Stimulated activated CD8-positive, alpha-beta memory T cell treated with anti-CD3 and anti-CD28 coated beads, Interleukin-2, amount 100 ng/mL, for 48 hours (primary cell): ENCODE data around the gene ITIH1.

Experiments used
- DNase-seq, 2 donors: peaks; one replicate each; pipeline ENCODE4 v3.0.0-alpha.2; 2020; ENCODE audit warnings: low read depth in 2 of 2

The ITIH1 gene

DNA sequence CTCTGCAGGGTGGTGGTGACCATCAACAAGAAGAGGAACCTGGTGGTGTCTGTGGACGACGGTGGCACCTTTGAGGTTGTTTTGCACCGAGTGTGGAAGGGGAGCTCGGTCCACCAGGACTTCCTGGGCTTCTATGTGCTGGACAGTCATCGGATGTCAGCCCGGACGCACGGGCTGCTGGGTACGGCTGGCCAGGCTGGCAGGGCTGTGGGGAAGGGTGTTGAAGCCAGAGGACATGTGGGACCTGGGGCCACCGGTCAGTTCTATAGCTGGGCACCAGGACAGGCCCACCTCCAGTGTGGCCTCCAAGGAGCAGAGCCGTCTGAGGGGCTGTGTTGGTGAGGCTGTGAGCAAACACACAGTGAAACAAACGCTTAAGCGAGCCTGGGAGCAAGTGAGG lies 13.3 kb downstream of the ITIH1 start:
- DNase-seq, result no peak

DNA sequence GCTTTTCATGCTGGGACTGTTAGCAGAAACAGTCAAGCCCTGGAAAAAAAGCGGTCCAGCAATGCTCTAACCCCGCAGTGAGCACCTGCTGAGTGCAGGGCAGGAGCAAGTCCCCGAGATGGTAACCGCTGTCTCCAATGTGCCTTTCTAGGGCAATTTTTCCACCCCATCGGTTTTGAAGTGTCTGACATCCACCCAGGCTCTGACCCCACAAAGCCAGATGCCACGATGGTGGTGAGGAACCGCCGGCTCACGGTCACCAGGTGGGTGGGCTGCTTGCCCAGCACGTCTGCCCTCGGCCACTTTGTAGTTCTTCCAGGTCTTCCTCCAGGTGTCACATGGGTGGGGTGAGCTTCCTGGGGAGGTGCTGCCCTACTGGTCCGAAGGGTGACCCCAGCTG lies 14.0 kb downstream of the ITIH1 start:
- no peak for DNase-seq

DNA sequence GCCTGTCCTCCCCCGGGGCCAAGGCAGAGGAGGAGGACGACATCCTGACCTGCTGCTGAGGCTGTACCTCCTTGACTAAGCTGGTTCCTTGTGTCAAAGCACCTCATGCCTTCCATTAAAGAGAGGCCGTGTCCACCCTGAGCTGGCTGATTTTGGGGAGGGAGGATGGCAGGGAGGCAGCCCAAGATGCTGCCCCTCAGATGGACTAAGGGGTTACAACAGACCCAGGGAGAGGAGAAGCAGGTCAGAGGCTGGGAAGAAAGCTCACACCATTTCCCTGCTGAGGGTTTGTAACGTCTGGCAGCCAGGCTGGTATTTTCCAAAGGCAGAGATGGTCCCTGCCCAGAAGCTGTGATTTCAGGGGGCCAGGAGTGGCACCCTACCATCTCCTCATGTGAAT lies 14.5 kb downstream of the ITIH1 start:
- DNase-seq, result no peak

DNA sequence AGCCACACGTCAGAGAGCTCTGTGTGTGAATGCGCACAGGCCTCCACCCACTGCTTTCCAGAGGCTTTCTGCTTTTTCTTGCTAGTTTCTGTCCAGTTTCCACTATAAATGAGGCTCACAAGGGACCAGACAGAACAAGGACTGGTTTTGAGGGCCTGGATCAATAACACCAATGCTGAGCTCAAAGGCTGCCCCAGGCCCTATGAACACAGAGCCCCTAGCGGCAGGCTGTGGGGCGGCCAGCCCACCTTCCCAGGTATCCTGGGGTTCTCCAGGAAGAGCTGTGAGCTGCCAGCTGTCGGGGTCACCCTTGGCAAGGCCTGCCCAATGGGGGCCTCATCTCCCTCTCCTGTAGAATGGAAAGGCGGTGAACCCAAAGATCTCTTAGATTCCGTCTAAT lies 15.0 kb downstream of the ITIH1 start:
- no peak for DNase-seq

DNA sequence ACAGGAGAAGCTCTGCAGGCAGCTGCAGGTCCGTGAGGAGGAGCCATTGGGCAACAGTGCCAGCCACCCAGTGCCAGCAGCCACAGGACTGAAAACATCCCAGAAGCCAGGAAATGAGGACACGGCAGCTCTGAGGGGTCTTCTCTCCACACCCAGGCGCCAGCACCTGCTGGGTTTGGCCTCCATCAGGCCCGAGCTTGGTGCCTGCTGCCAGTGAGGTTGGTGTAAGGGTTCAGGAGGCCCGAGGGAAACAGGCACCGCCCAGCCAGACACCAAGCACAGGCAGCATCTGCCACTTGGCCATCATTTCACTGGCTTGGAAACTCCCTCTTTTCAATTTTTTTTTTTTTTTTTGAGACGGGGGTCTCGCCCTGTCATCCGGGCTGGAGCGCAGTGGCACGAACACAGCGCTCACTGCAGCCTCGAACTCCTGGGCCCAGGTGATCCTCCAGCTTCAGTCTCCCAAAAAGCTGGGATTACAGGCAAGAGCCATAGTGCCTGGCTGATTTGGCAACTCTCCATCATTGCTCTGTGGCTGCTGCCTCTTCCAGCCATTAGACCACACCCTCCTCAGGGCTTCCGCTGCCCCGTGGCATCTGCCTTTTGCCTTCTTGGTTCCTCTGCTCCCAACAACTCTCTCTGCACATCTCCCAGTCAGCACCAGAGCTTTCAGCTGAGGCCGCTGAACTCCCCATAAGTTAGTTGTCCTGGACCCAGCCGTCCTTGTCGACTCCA lies 15.7 kb downstream of the ITIH1 start:
- no peak for DNase-seq

DNA sequence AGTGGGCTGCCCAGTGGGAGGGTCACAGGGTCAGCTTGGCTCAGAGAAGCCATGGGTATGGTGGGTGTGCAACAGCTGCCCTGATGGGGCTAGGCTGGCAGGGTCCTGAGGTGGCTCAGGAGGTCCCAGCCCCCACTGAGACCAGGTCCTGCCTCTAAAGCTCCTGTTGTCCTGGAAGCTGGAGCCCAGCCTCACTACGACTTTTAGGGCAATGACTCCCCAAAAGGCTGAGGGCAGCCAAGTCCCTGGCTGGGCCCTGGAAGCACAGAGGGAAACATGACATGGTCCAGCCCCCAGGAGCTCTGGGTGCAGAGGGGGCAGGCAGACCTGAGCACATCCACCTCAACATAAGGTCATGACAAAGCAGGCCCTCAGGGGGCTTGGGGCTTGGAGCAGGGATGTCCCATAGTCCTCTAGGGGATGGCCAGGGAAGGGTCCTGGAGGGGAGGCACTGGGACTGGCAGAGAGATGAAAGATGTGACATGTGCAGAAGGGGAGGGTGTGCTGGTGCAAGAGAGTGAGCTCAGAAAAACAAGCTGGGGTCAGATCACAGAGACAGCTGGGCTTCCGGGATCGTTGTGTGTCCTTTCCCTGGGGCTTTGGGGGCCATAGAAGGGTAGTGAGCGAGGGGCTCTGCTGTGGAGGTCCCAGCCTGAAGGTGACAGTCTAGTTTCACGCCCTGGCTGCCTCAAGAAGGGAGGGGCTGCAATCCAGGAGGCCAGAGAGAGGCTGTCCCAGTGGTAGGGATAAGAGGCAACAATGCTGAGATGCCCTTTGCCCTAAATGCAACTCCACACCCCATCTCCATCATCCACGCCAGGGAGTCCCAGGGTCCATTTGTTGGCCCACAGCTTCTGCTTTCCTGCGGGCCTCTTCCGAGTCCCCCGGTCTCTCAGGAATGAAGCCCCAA lies 16.6 kb downstream of the ITIH1 start:
- DNase-seq, result no peak

DNA sequence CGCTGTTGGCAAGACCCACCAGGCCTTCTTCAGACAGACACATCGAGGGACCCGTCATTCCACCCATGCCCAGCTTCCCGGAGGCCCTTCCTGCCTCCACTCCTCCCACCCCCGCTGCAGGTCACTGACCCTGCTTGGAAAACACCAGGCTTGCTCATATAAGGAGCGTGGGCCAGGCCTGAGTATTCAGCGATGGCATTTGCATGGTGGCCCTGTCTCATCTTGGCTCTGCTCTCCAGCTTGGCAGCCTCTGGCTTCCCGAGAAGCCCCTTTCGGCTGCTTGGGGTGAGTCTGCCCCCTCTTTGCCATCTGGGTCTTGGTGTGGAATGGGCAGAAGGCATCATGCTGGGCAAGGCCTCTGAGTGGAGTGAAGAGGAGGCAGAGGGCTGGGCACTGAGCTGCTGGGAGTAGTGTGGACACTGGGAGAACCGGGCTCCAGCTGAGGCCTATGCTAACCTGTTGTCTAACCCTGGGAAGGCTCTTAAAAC lies 17.3 kb downstream of the ITIH1 start, which contains the start of gene ITIH3:
ITIH3 (plus strand) TSS at position 185 of the 488 bp plus-strand sequence; CDS start at position 193, 8 bp downstream.
- DNase-seq, result no peak

DNA sequence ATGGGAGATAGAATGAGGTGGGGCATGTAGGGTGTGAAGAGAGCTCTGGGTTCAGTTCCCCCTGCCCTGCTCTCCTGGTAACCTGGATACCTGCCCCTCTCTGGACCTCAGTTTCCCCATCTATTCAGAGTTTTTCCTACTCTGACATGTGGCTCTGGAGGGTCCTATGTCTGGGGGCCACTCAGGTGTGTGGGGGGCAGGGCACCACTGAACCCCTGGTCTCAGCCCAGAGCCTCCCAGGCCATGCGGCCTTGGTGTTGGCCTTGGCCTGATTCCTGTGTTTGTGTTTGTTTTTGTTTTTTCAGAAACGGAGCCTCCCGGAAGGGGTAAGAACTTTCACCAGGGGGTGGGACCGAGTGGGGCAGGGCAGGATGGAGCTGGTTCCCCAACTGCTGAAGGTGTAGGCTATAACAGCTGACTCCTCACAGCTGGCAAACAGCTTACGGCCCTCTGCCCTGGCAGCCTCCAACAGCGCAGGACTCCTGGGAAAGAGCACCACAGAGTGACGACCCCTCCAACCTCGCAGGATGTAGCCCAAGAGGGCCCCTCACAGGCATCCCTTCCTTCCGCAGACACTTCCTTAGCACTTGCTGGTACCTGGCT lies 18.0 kb downstream of the ITIH1 start:
- DNase-seq, result no peak

DNA sequence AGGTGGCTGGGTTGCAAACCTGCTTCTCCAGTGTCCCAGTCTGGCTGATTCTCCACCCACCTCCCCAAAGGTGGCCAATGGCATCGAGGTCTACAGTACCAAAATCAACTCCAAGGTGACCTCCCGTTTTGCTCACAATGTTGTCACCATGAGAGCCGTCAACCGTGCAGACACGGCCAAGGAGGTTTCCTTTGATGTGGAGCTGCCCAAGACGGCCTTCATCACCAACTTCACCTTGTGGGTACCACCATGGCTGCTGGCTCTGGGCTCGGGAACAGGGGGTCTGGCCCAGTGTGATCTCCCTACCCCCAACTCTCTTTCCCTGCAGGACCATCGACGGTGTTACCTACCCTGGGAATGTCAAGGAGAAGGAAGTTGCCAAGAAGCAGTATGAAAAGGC lies 19.0 kb downstream of the ITIH1 start:
- no peak for DNase-seq

DNA sequence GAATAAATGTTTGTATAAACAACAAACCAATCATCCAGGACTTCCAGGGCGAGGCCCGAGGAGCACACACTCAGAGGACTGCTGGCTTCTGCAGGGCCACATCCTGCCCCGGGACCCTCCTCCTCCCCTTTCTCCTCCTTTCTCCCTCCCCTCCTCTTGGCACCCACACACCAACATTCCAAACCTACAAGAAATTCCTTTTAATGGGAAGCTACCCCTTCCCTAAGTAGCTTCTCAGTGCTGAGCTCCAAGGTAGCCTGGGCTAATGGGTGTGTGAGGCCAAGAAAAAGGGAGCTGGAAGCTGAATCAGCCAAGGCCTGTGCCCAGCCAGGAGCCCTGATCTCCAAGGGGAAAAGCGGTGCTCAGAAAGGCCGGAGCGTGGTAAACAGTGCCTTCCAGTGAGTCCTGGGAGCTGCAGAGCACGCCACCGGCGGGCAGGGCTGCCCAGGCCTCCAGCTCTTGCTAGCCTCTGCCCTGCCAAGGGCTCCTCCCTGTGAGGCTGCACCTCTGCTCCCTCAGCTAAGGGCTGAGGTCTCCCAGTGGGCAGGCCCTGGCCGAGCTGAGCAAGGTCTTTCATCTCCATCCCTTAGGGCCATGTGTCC lies 21.1 kb downstream of the ITIH1 start:
- DNase-seq, result no peak

DNA sequence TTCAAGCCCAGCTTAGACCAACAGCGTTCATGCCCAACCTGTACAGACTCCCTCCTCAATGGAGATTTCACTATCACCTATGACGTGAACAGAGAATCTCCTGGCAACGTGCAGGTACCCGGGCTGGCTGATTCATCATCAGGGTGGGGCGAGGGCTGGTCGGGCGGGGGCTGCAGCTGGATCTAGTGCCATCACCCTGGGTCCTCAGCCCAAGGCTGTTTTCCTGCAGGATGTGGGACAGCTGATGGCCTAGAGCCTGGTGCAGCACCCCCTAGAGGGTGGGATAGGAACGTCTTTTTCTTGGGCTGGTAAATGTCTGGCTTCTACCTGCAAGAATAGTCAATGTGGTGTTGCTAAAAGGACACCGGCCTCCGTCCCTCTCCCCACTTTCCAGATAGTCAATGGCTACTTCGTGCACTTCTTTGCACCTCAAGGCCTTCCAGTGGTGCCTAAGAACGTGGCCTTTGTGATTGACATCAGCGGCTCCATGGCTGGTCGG lies 21.6 kb downstream of the ITIH1 start:
- peak; percentile 2 to 3 for DNase-seq

DNA sequence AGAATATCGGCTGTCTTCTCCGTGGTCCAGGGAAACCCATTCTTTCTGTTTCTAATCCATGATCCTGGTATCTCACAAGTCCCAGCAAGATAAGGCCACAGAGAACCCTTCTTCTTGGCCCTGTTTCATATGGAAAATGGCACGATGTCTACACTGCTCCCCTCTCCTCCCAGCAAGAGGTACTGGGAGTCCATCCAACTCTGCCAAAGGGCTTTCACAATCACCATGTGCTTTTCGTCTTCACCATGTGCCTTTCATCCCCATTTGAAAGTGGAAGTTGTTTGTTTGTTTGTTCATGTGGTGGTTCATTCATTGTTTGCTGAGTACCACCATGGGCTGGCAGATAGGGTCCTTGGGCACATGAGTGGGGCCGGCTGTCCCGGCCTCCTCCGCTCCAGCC lies 22.7 kb downstream of the ITIH1 start:
- no peak for DNase-seq

DNA sequence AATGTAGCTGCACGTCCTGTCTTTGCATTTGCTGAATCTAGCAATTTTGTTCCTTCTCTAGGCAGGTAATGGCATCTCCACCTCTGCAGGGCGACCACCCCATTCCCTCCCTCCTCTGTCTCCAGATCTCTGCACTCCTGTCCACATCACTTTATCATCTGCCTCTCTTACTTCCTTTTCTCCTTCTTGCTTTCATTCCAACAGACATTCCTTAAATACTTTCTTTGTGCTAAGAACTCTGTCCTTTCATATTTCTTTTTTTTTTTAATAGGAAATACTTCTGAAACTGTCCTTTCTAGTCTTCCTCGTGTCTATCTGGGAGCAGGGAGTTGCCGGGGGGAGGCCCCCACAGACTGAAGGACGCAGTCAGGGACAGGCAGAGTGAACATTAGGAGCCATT lies 24.4 kb downstream of the ITIH1 start:
- DNase-seq, result no peak

DNA sequence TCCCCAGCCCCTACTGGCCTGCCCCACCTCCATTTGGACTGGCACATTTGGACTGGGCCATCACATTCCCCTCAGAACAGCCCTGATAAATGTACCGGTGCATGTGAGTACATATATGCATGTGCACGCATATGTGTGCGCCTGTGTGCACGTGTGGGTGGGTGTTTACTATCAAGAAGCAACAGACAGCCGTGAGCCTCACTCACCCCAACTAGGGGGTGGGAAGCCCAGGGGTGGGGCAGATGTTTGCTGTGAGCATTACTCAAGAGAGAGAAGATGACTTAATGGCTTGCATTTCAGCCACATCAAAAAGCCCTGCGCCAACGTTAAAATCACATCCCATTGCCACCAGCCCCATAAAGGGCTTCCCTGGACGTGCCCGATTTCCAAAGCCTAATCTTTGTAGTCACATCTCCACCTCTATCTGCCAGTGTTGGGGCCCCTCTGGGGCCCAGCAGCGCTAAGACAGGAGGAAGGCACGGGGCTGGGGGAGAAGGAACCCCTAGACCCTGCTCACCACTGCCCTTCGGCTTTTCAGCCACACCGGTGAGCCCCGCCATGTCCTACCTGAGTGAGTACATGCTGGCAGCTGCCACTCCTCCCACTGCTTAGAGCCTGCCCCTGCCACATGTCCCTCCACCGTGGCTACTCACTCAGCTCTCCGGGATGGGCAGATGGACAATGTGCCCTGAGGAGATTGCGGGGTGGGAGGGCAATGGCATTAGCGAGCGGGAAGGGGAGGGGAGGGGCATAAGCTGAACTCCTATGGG lies 28.1 kb downstream of the ITIH1 start:
- DNase-seq, result no peak

DNA sequence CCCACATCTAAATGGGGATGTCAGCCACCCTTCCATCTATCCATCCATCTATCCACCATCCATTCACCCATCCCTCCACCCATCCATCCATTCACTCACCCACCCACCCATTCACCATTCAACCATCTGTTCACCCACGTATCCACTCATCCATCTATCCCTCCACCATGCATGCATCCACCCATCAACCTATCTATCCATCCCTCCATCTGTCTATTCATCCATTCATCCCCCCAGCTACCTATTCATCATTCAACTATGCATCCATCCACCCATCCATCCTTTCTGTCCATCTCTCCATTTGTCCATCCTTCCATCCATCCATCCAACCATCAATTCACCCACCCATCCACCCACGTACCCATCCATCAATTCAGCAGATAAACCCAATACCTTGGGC lies 31.8 kb downstream of the ITIH1 start:
- DNase-seq, result no peak

DNA sequence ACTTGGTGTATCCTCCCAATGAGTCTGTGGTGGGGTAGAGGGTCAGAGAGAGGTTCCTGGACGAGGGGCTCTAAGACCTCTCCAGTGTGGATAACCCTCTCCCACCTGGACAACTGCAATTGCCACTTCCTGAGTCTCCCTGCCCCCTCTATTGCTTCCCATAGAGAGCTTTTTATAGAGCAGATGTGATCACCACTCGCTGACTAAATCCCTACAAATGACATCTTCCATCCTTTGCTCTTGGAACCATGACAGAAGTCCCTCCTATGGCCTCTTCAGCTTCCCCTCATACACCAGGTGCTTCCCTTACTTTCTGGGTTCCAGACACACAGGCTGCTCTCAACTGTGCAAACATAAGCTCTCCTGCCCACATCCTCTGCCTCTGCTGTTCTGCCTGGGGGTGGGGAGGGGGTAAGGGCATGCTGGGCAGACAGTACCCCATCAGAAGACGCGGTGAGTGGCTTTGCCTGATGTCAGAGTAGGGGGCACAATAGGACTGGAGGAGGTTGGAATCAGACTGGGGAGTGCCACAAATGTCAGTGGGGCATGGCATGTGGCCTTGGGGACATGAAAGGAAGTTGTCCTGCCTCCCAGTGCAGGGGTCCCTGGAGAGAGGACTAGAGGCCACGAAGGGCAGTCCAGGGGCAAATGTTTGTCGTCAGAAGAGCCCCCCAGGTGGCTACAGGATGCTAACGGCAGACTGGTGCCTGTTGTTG lies 32.4 kb downstream of the ITIH1 start:
- DNase-seq, result no peak

DNA sequence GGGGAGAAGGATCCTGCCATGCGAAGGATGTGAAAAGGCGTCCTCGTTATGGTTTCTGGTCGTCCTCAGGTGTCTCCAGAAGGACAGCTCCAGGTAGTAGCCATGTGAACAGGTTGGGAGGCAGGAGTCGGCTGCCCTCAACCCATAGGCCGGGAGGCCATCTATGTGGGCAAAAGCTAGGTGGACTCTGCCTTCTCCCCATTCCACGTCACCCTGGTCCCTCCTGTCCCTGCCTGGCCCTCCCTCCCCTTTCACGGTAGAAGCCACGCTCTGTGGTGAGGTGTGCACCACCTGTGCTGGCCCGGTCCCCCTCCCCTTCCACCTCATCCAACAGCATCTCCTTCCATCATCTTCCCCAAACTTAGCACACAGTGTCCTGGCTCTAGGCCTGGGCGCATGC lies 33.5 kb downstream of the ITIH1 start:
- no peak for DNase-seq

DNA sequence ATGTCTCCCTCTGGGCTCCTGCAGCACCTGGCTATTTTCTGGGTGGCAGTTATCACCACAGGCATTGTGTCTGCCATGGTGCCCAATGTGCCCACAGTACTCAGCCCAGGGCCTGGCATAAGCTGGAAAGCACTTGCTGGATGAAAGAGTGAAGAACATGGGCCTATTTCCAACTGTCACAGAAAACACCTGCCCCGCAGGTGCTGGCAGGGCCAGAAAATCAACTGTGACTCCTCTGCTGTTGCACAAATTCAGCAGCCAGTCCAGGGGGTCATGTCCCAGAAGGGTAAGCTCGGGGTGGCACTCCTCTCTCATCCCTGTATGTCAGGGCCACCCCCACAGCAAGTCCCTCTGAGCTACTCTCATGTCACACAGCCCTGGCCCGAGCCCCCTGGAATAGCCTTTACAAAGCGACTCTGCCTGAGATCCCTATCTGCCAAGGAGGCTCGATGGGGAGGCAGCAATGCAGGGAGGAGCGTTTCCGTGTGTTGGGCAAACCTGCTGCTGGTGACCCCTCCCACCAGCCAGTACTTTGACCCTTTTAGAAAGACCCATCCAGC lies 34.1 kb downstream of the ITIH1 start:
- no peak for DNase-seq

DNA sequence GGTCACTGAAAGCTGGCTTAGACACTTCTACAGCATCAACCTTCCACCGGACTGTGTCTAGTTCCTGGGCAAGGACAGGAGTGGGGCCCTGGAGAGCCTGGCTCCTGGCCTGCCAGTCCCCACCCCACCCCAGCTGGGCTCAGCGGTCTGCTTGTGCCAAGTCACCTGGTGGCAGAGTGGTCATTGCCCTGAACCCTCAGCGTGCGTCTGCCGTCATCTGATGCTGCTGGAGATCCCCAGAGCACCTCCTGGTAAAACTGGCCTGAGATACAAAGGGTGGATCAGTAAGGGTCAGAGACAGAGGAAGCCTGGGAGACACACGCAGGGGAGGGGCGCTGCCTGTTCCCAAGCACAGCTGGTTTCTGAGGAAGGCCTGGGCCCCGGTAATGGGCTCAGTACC lies 36.4 kb downstream of the ITIH1 start:
- no peak for DNase-seq

DNA sequence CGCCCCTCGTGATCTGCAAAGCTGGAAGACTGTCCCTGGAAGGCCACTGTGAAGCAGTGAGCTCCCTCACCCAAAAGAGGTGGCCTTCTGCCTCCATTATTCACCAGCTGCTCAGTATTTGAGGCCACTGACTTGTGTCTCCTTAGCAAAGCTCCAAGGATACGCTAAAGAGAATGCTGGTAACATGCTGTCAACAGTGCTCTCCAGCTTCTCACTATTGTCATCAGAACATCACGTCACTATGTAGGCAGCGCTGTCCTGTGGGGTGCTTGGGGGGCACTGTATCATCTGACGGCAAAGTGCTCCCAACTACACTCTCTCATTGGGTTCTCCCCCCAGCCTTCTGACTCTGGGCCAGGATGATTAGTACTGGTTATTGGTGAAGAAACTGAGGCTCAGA lies 38.8 kb downstream of the ITIH1 start:
- no peak for DNase-seq
